HEK293 (cell line): Measurements from ENCODE around the gene WDR20.

ENCODE experiments used
- CTCF ChIA-PET: fragments of 350-600 bp; formaldehyde crosslinking; extraction: SDS; loops from one replicate; lab custom pipeline; 2021; ENCODE audit warnings: antibody characterized with exemption; lab: Yijun Ruan, JAX
- POLR2A ChIA-PET: fragments of 300-600 bp; formaldehyde crosslinking; extraction: SDS; loops from one replicate; lab custom pipeline; 2020; ENCODE audit warnings: antibody characterized with exemption, inconsistent platforms; lab: Yijun Ruan, JAX
- H3K27ac ChIP-seq: fragments of 200-500 bp; sonication (Bioruptor generic); 2 replicates; pipeline ENCODE4 v1.5.1; 2014; ENCODE audit warnings: low read depth, low read length, control low read depth, inconsistent platforms; ENCODE audit errors: extremely low read depth
- H3K36me3 ChIP-seq, 2 experiments: fragments of 200-500 bp in 1 of 2; sonication (Bioruptor generic) in 1 of 2; 1 replicate in 1 of 2; 2 replicates in 1 of 2; pipeline ENCODE4 v1.5.1; 2014 to 2017; ENCODE audit warnings: inconsistent platforms in 2 of 2, low read length in 2 of 2; ENCODE audit not compliant: control insufficient read depth in 2 of 2, insufficient read depth in 1 of 2
- H3K4me1 ChIP-seq: fragments of 200-500 bp; sonication (Bioruptor generic); 2 replicates; pipeline ENCODE4 v1.5.1; 2014; ENCODE audit warnings: mild to moderate bottlenecking, low read length, inconsistent platforms; ENCODE audit not compliant: control insufficient read depth, insufficient read depth
- H3K4me3 ChIP-seq: 2 replicates; pipeline ENCODE4 v1.5.1; 2011; ENCODE audit warnings: low read depth, mild to moderate bottlenecking, control low read depth, low read length, moderate library complexity
- H3K9me3 ChIP-seq: fragments of 200-500 bp; sonication (Bioruptor generic); 2 replicates; pipeline ENCODE4 v1.5.1; 2014; ENCODE audit warnings: low read depth, low read length, inconsistent platforms; ENCODE audit not compliant: control insufficient read depth, insufficient read depth
- ELK4 ChIP-seq: IDR thresholded peaks from 2 replicates; pipeline ENCODE4 v1.6.1; 2011; ENCODE audit warnings: mild to moderate bottlenecking, low read depth, low read length, borderline replicate concordance
- REST ChIP-seq: fragments of 450-650 bp; formaldehyde crosslinking; IDR thresholded peaks from 2 replicates; pipeline ENCODE4 v1.5.1; 2016; ENCODE audit warnings: missing biosample characterization, missing genetic modification characterization
- TCF7L2 ChIP-seq: IDR thresholded peaks from 2 replicates; pipeline ENCODE4 v1.6.1; 2011; ENCODE audit warnings: low read depth, mild to moderate bottlenecking, inconsistent platforms, low read length, moderate library complexity, borderline replicate concordance
- ZBTB6 ChIP-seq: fragments of 450-650 bp; formaldehyde crosslinking; IDR thresholded peaks from 2 replicates; pipeline ENCODE4 v1.5.1; 2017; ENCODE audit warnings: missing biosample characterization, missing genetic modification characterization
- ZFHX2 ChIP-seq: fragments of 450-650 bp; formaldehyde crosslinking; conservative IDR thresholded peaks from 2 replicates; pipeline ENCODE4 v1.5.1; 2016; ENCODE audit warnings: missing biosample characterization, missing genetic modification characterization
- ZFP41 ChIP-seq: fragments of 450-650 bp; formaldehyde crosslinking; IDR thresholded peaks from 2 replicates; pipeline ENCODE4 v1.5.1; 2016; ENCODE audit warnings: missing biosample characterization, missing genetic modification characterization, borderline replicate concordance
- ZIC2 ChIP-seq: fragments of 450-650 bp; formaldehyde crosslinking; IDR thresholded peaks from 2 replicates; pipeline ENCODE4 v1.5.1; 2016; ENCODE audit warnings: missing biosample characterization, missing genetic modification characterization
- ZNF112 ChIP-seq: fragments of 450-650 bp; formaldehyde crosslinking; IDR thresholded peaks from 2 replicates; pipeline ENCODE4 v1.5.0; 2017; ENCODE audit warnings: missing biosample characterization, missing genetic modification characterization
- ZNF211 ChIP-seq: fragments of 450-650 bp; formaldehyde crosslinking; IDR thresholded peaks from 2 replicates; pipeline ENCODE4 v1.5.1; 2016; ENCODE audit warnings: low read depth, missing biosample characterization, missing genetic modification characterization
- ZNF23 ChIP-seq: fragments of 450-650 bp; formaldehyde crosslinking; IDR thresholded peaks from 2 replicates; pipeline ENCODE4 v1.5.1; 2016; ENCODE audit warnings: missing biosample characterization, missing genetic modification characterization, borderline replicate concordance
- ZNF248 ChIP-seq: fragments of 450-650 bp; formaldehyde crosslinking; IDR thresholded peaks from 2 replicates; pipeline ENCODE4 v1.5.1; 2017; ENCODE audit warnings: missing biosample characterization, missing genetic modification characterization
- ZNF341 ChIP-seq: fragments of 450-650 bp; formaldehyde crosslinking; IDR thresholded peaks from 2 replicates; pipeline ENCODE4; 2016; ENCODE audit warnings: low read depth, missing biosample characterization, missing genetic modification characterization
- ZNF366 ChIP-seq: fragments of 450-650 bp; formaldehyde crosslinking; conservative IDR thresholded peaks from 2 replicates; pipeline ENCODE4 v1.5.1; 2016; ENCODE audit warnings: missing biosample characterization, missing genetic modification characterization
- ZNF48 ChIP-seq: fragments of 450-650 bp; formaldehyde crosslinking; IDR thresholded peaks from 2 replicates; pipeline ENCODE4 v1.5.1; 2016; ENCODE audit warnings: missing biosample characterization, missing genetic modification characterization
- ZNF514 ChIP-seq: fragments of 450-650 bp; formaldehyde crosslinking; IDR thresholded peaks from 2 replicates; pipeline ENCODE4 v1.5.1; 2016; ENCODE audit warnings: missing biosample characterization, missing genetic modification characterization
- ZNF529 ChIP-seq: fragments of 450-650 bp; formaldehyde crosslinking; IDR thresholded peaks from 2 replicates; pipeline ENCODE4 v1.5.1; 2017; ENCODE audit warnings: missing genetic modification characterization, missing biosample characterization; ENCODE audit not compliant: insufficient replicate concordance
- ZNF530 ChIP-seq: fragments of 450-650 bp; formaldehyde crosslinking; IDR thresholded peaks from 2 replicates; pipeline ENCODE4 v1.5.1; 2016; ENCODE audit warnings: low read depth, missing biosample characterization, missing genetic modification characterization
- ZNF549 ChIP-seq: fragments of 450-650 bp; IDR thresholded peaks from 2 replicates; pipeline ENCODE4 v1.5.1; 2018; ENCODE audit warnings: missing biosample characterization, missing genetic modification characterization, mild to moderate bottlenecking, inconsistent platforms, moderate library complexity
- ZNF639 ChIP-seq: fragments of 450-650 bp; formaldehyde crosslinking; IDR thresholded peaks from 2 replicates; pipeline ENCODE4 v1.5.1; 2016; ENCODE audit warnings: missing biosample characterization, missing genetic modification characterization
- ZNF654 ChIP-seq: fragments of 450-650 bp; formaldehyde crosslinking; IDR thresholded peaks from 2 replicates; pipeline ENCODE4 v1.5.1; 2016; ENCODE audit warnings: low read depth, missing biosample characterization, missing genetic modification characterization
- ZNF677 ChIP-seq: fragments of 450-650 bp; IDR thresholded peaks from 2 replicates; pipeline ENCODE4 v1.5.0; 2018; ENCODE audit warnings: missing biosample characterization, mild to moderate bottlenecking, missing genetic modification characterization, moderate library complexity
- ZSCAN18 ChIP-seq: fragments of 450-650 bp; formaldehyde crosslinking; IDR thresholded peaks from 2 replicates; pipeline ENCODE4 v1.5.1; 2016; ENCODE audit warnings: missing biosample characterization, missing genetic modification characterization

Gene WDR20

GRCh38 chr14:102205560-102205959 lies 65.9 kb downstream of the WDR20 start:
- H3K9me3 ChIP-seq: no peaks in the 10 kb centered on the region
- POLR2A ChIA-PET: no interaction called here
- CTCF ChIA-PET: no interaction called here
- 0 out of 2 replicates have a peak, but pooled peaks cover 3% of the 10 kb centered on the region for H3K4me1 ChIP-seq
- no peak for TF ChIP-seq ZNF341 (tag by site-specific recombination)
- TF ChIP-seq ZFHX2 (tag by site-specific recombination): no peak
- TF ChIP-seq ZNF48: no peak
- no peak for TF ChIP-seq ZNF529 (tag by site-specific recombination)
- TF ChIP-seq ZNF530 (tag by site-specific recombination): no peak
- TF ChIP-seq REST: no peak
- no peak for TF ChIP-seq ZNF549 (tag by site-specific recombination)
- TF ChIP-seq ZNF366: no peak
- TF ChIP-seq ZNF639 (tag by site-specific recombination): no peak
- TF ChIP-seq ZNF677 (tag by site-specific recombination): no peak
- TF ChIP-seq ZNF211 (tag by site-specific recombination): no peak
- H3K27ac ChIP-seq: no peak overlapping the region
- H3K4me3 ChIP-seq: no peak overlapping the region
- H3K36me3 ChIP-seq: peaks cover 21 to 42% of the 10 kb centered on the region in 2 experiments

- TF ChIP-seq ZIC2 (tag by site-specific recombination): peak; percentile 77
- TF ChIP-seq ZNF341 (tag by site-specific recombination): 0 out of 2 replicates have a peak, but pooled peaks have one; percentile 1
- 0 out of 2 replicates have a peak, but pooled peaks have one; percentile 17 for TF ChIP-seq ZNF654
- no peak for TF ChIP-seq ZFP41 (tag by site-specific recombination)
- Histone ChIP-seq H3K27ac (no peak overlapping the region), H3K36me3 (peaks cover 21 to 49% of the 10 kb centered on the region in 2 experiments), H3K9me3 (no peaks in the 10 kb centered on the region), H3K4me3 (no peak overlapping the region), H3K4me1 (no peaks in the 10 kb centered on the region)
- ChIA-PET POLR2A (no interaction called here), CTCF (no interaction called here)
These were observed 67.2 kb downstream of the WDR20 start for GRCh38 chr14:102206918-102207317.

- Histone ChIP-seq H3K4me1 (no peaks in the 10 kb centered on the region), H3K27ac (no peak overlapping the region), H3K36me3 (peaks cover 21 to 49% of the 10 kb centered on the region in 2 experiments), H3K4me3 (no peak overlapping the region), H3K9me3 (no peaks in the 10 kb centered on the region)
- ChIA-PET CTCF (no interaction called here), POLR2A (no interaction called here)
- TF ChIP-seq ZNF23 (tag by site-specific recombination) (no peak), ELK4 (no peak), ZSCAN18 (tag by site-specific recombination) (no peak), TCF7L2 (no peak), ZNF112 (tag by site-specific recombination) (no peak), ZBTB6 (tag by site-specific recombination) (no peak), ZNF514 (tag by site-specific recombination) (no peak), ZNF639 (tag by site-specific recombination) (no peak), ZNF248 (tag by site-specific recombination) (no peak)
These were observed 68.2 kb downstream of the WDR20 start for GRCh38 chr14:102207831-102208365.
